C4-2B (cell line): ENCODE measurements around the gene EEF2K.

Experiments used
- CTCF ChIP-seq: fragments of 450-650 bp; conservative IDR thresholded peaks from 2 replicates; pipeline ENCODE4 v1.5.1; 2017; ENCODE audit warnings: mild to moderate bottlenecking
- ZFX ChIP-seq: fragments of 450-650 bp; IDR thresholded peaks from 2 replicates; pipeline ENCODE4 v1.6.1; 2017

DNA sequence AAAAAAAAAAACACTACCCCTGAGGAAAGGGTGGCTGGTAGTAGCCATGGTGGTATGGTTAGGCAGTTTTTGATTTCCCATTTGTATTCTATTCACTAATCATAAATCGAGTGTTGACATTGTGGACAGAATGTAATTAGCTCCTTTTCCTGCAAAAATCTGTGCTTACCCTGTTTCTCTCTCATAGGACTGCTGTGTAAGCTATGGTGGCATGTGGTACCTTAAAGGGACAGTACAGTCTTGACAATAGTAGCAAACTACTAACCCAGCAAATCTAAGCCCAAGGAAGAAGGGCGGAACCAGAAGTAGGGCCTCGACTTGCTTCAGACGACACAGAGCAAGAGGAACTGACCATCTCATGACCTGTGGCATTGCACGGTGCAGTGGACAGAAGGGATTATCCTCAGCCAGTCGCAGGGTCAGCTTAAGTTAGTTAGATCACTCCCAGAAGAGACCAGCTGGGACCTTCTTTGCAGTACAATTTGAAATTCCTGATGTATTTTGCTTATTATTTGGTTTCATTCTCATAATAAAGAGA lies 127.4 kb downstream of the EEF2K start:
- no peak for TF ChIP-seq CTCF
- no peak for TF ChIP-seq ZFX
